OCI-LY7 (cell line): ENCODE data around the gene PEPD. TPM values are rescaled to one million over a fixed set of nuclear protein-coding genes. Genes with fewer than 3 reads are reported as not detected.

Experiments
- BruUV-seq: library from RNA; stranded (reverse); fragments of 400-500 nt; replicated peaks from 2 replicates; lab custom pipeline; 2021; lab: Mats Ljungman, UMichigan
- CTCF ChIA-PET: fragments of 300-600 bp; sonication (Branson Sonifier 250); formaldehyde crosslinking; loops from one replicate; lab custom pipeline; 2022; ENCODE audit warnings: antibody characterized with exemption; ENCODE audit not compliant: unreplicated experiment; lab: Charles Lee
- POLR2A ChIA-PET: fragments of 300-600 bp; sonication (Branson Sonifier 250); formaldehyde crosslinking; loops from one replicate; lab custom pipeline; 2022; ENCODE audit warnings: antibody characterized with exemption; lab: Charles Lee
- DNase-seq: peaks from one replicate; pipeline ENCODE4 v3.0.0-alpha.2; 2015; ENCODE audit warnings: low spot score
- H2AFZ ChIP-seq: fragments of 200-600 bp; sonication (generic), shearing (Covaris generic); 2 replicates; pipeline ENCODE4 v1.6.1; 2014; ENCODE audit warnings: mild to moderate bottlenecking, antibody characterized with exemption, low read length, moderate library complexity
- H3K27ac ChIP-seq: fragments of 200-600 bp; sonication (generic); 2 replicates; pipeline ENCODE4 v1.5.1; 2014; ENCODE audit warnings: mixed run types, low read depth, mild to moderate bottlenecking, moderate library complexity, low read length, inconsistent platforms; ENCODE audit not compliant: poor library complexity, severe bottlenecking
- H3K36me3 ChIP-seq: fragments of 200-600 bp; sonication (generic); 2 replicates; pipeline ENCODE4 v1.6.1; 2014; ENCODE audit warnings: mild to moderate bottlenecking, antibody characterized with exemption, low read length, moderate library complexity, mixed read lengths; ENCODE audit not compliant: insufficient read depth
- H3K4me1 ChIP-seq: fragments of 200-600 bp; sonication (generic); 2 replicates; pipeline ENCODE4 v1.5.1; 2014; ENCODE audit warnings: mild to moderate bottlenecking, low read length; ENCODE audit not compliant: insufficient read depth, poor library complexity, severe bottlenecking
- H3K4me2 ChIP-seq: fragments of 200-600 bp; sonication (generic); 2 replicates; pipeline ENCODE4 v1.6.1; 2014; ENCODE audit warnings: mild to moderate bottlenecking, low read length
- H3K4me3 ChIP-seq: fragments of 200-600 bp; sonication (generic); 2 replicates; pipeline ENCODE4 v1.5.1; 2014; ENCODE audit warnings: mild to moderate bottlenecking, low read depth, low read length; ENCODE audit not compliant: poor library complexity, severe bottlenecking
- H3K79me2 ChIP-seq: fragments of 200-600 bp; sonication (generic); 2 replicates; pipeline ENCODE4 v1.6.1; 2016; ENCODE audit warnings: low read depth, mild to moderate bottlenecking, low read length, moderate library complexity, mixed read lengths; ENCODE audit not compliant: insufficient read depth
- H3K9me2 ChIP-seq: fragments of 200-600 bp; sonication (generic); 2 replicates; pipeline ENCODE4 v1.6.1; 2016; ENCODE audit warnings: mild to moderate bottlenecking, low read length, mixed read lengths; ENCODE audit not compliant: insufficient read depth
- H3K9me3 ChIP-seq: fragments of 200-600 bp; sonication (generic); 2 replicates; pipeline ENCODE4 v1.6.1; 2014; ENCODE audit warnings: mild to moderate bottlenecking, mixed run types, low read length, mixed read lengths
- H4K20me1 ChIP-seq: fragments of 200-600 bp; sonication (generic); 2 replicates; pipeline ENCODE4 v1.6.1; 2014; ENCODE audit warnings: mild to moderate bottlenecking, antibody characterized with exemption, low read length, moderate library complexity, mixed read lengths; ENCODE audit not compliant: insufficient read depth
- CTCF ChIP-seq: fragments of 200-600 bp; sonication (generic); conservative IDR thresholded peaks from 2 replicates; pipeline ENCODE4 v1.5.1; 2014; ENCODE audit warnings: mild to moderate bottlenecking, antibody characterized with exemption, low read length, moderate library complexity, mixed read lengths
- EZH2phosphoT487 ChIP-seq: fragments of 200-600 bp; sonication (generic); IDR thresholded peaks from 2 replicates; pipeline ENCODE4 v1.6.1; 2018; ENCODE audit warnings: low read depth, borderline replicate concordance, mild to moderate bottlenecking, mixed run types, antibody characterized with exemption, low read length, moderate library complexity, mixed read lengths
- intact Hi-C: fragments of 100-400 bp; cut with micrococcal nuclease; formaldehyde crosslinking; loops from one replicate; pipeline ENCODE4 v1.10.0; 2022; ENCODE audit not compliant: unreplicated experiment
- total RNA-seq, 2 experiments: library from RNA; depleted of rRNA in 1 of 2; stranded (reverse); fragments of >200 nt in 1 of 2; shearing (Covaris generic) in 1 of 2; gene quantifications; 2 replicates each; pipeline ENCODE4 v1.2.3, GENCODE V29; 2014 to 2022

PEPD gene
- total RNA-seq, 2 experiments from 2014 or later: 24.4 to 29.7 TPM

DNA sequence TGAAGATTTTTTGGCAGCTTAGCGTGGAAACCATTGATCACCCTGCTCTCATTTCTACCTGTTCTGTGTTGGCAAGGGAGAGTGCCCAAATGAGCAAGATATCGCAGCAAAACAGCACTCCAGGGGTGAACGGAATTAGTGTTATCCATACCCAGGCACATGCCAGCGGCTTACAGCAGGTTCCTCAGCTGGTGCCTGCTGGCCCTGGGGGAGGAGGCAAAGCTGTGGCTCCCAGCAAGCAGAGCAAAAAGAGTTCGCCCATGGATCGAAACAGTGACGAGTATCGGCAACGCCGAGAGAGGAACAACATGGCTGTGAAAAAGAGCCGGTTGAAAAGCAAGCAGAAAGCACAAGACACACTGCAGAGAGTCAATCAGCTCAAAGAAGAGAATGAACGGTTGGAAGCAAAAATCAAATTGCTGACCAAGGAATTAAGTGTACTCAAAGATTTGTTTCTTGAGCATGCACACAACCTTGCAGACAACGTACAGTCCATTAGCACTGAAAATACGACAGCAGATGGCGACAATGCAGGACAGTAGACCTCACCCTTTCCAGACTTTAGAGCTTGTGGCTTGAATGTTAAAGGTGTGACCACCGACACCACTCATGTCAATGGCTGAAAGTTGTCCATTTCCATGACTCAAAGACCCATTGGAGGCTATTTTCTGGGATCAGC lies 142.3 kb downstream of the PEPD start:
- peaks cover 28% of the 10 kb centered on the region for H3K4me1 ChIP-seq
- H3K27ac ChIP-seq: no peak overlapping the region
- DNase-seq: no peak
- ChIA-PET POLR2A (no interaction called here), CTCF (no interaction called here)
- peaks cover 62% of the 10 kb centered on the region for H4K20me1 ChIP-seq
- TF ChIP-seq EZH2phosphoT487: no peak
- TF ChIP-seq CTCF: no peak
- H3K79me2 ChIP-seq: peaks cover 91% of the 10 kb centered on the region
- H3K4me3 ChIP-seq: no peak overlapping the region
- H3K36me3 ChIP-seq: peaks cover 80% of the 10 kb centered on the region
- H2AFZ ChIP-seq: no peak overlapping the region
- no peaks in the 10 kb centered on the region for H3K9me3 ChIP-seq
- no peaks in the 10 kb centered on the region for H3K9me2 ChIP-seq
- TSS peak; percentile 4 for BruUV-seq
- no peak overlapping the region for H3K4me2 ChIP-seq
- intact Hi-C loops: no loop called here

- ChIA-PET CTCF (no interaction called here), POLR2A (interaction anchor here (0.7 to 1.1 kb wide), 3 partner anchors 201 to 442 kb away, joined by 3 read pairs; no protein-coding TSS in a partner anchor)
- Histone ChIP-seq H3K4me1 (peaks cover 32% of the 10 kb centered on the region), H3K79me2 (peaks cover 88% of the 10 kb centered on the region), H3K4me3 (no peak overlapping the region), H3K9me3 (no peaks in the 10 kb centered on the region), H3K27ac (no peak overlapping the region), H3K36me3 (peaks cover 67% of the 10 kb centered on the region), H3K9me2 (no peaks in the 10 kb centered on the region), H2AFZ (no peak overlapping the region), H3K4me2 (no peak overlapping the region), H4K20me1 (peaks cover 64% of the 10 kb centered on the region)
- intact Hi-C loops: no loop called here
- no peak for TF ChIP-seq EZH2phosphoT487
- no peak for TF ChIP-seq CTCF
- BruUV-seq: no TSS peak
- no peak for DNase-seq
These were observed 143.8 kb downstream of the PEPD start for GRCh38 chr19:33377586-33378475.
